Activated CD4-positive, alpha-beta T cell treated with anti-CD3 and anti-CD28 coated beads, Interleukin-2, amount 50 U/mL, for 48 hours (primary cell): ENCODE measurements around the gene SYNGR3.
A peak's percentile ranks its signal among the peaks of the same experiment; 100 is the strongest.
"Not testable (repeated sequence)": the region's sequence is repeated elsewhere in the genome, so short reads cannot be mapped to it uniquely, and the experiment has no call there.

Experiments used
- DNase-seq, 2 experiments: peaks; one replicate each; pipeline ENCODE4 v3.0.0-alpha.2; 2020

Gene SYNGR3

DNA sequence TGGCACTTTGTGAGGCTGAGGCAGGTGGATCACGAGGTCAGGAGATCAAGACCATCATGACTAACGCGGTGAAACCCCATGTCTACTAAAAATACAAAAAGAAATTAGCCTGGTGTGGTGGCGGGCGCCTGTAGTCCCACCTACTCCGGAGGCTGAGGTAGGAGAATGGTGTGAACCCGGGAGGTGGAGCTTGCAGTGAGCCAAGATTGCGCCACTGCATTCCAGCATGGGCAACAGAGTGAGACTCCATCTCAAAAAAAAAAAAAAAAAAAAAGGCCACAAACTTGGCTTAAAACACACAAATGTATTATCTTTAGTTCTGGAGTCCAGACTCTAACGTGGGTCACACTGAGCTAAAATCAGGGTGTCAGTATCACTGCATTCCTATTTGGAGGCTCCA, 22.0 kb downstream of the SYNGR3 start:
- not testable (repeated sequence) for DNase-seq

DNA sequence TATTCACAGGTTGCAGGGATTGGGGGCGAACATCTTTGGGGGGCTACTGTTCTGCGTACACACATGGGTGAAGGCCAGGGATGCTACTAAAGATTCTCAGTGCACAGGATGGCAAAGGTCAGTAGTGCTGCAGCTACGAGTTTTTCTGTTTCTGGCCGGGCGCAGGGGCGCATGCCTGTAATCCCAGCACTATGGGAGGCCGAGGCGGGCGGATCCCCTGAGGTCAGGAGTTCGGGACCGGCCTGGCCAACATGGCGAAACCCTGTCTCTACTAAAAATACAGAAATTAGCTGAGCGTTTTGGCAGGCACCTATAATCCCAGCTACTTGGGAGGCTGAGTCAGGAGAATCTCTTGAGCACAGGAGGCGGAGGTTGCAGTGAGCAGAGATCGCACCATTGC, 23.8 kb downstream of the SYNGR3 start:
- DNase-seq, result no peak

DNA sequence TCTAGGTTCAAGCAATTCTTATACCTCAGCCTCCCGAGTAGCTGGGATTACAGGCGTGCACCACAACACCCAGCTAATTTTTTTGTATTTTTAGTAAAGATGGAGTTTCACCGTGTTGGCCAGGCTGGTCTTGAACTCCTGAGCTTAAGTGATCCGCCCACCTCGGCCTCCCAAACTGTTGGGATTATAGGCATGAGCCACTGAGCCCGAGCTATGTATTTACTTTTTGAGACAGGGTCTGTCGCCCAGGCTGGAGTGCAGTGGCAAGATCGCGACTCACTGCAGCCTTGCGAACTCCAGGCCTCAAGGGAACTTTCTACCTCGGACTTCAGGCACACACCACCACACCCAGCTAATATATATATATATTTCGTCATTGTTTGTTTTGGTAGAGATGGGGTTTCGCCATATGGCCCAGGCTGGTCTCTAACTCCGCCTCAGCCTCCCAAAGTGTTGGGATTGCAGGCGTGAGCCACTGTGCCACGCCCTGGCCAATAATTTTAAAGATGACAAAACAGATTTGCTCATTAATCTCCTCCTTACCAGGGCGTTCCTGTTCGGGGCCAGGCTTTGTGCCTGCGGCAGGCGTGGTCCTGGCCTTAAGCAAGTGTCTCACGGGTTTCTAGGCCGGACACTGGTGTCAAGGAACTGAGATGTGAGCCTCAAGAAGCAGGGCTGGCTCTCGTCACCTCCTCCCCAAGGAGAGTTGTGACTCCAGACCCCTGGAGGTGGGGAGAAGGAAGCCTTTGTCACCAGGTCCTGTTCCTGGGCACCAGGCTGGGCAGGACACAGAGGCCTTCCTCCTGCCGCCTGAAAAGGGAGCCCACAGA, 25.6 kb downstream of the SYNGR3 start:
- DNase-seq, result no peak

DNA sequence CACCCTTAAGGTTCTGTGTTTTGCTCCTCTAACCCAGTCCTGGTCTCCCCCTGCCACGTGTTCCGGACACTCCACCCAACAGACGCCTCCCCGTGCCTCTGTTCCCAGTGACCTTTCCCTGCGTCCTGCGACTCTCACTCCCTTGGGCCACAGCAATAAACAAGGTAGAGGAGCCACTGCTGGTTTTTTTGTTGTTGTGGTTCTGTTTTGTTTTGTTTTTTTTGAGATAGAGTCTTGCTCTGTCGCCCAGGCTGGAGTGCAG, 26.1 kb downstream of the SYNGR3 start:
- DNase-seq, result no peak

DNA sequence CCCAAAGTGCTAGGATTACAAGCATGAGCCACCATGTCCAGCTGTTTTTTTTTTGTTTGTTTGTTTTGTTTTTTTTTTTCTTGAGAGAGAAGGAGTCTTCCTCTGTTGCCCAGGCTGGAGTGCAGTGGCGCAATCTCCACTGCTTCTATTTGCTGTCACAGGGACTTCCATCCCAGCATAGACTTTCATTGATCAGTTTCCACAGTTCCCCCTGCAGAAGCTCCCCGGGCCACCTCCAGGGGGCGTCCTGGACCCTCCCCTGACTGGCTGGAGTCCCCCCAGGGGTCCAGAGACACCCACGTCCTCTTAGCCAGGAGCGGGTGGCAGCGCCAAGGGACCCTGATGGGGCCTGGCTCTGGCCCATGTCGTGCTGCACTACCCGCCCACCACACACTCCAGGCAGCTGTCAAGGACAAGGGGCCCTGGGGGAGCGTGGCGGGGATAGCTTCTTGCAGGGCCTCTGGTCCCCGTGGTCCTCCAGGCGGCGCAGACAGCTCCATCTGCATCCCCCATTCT, 26.7 kb downstream of the SYNGR3 start:
- DNase-seq, result peak in 1 of 2 experiments; percentile 26

DNA sequence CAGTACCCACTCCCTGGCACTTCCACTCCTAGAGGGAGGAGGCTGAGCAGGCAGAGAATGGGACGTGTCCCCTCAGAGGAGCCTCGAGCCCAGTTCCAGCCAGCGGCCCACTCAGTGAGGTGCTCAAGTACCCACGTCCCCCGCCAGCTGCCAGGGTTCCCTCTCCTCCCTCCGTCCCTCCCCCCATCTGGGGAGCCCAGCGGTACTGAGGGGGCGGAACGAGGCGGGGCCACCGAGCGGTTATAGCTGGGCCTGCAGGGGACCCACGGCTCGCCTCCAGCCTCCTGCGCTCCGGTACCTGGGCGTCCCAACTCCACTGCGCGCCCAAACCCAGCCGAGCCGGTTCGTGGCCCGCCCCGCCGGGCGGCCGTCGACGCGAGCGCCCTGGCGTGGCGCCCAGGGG, 29.7 kb downstream of the SYNGR3 start, which contains the start of gene NPW:
Gene NPW, plus strand, starts transcription at position 268 of the 403 bp plus-strand sequence.
- DNase-seq, result peak; percentile 38 to 50

DNA sequence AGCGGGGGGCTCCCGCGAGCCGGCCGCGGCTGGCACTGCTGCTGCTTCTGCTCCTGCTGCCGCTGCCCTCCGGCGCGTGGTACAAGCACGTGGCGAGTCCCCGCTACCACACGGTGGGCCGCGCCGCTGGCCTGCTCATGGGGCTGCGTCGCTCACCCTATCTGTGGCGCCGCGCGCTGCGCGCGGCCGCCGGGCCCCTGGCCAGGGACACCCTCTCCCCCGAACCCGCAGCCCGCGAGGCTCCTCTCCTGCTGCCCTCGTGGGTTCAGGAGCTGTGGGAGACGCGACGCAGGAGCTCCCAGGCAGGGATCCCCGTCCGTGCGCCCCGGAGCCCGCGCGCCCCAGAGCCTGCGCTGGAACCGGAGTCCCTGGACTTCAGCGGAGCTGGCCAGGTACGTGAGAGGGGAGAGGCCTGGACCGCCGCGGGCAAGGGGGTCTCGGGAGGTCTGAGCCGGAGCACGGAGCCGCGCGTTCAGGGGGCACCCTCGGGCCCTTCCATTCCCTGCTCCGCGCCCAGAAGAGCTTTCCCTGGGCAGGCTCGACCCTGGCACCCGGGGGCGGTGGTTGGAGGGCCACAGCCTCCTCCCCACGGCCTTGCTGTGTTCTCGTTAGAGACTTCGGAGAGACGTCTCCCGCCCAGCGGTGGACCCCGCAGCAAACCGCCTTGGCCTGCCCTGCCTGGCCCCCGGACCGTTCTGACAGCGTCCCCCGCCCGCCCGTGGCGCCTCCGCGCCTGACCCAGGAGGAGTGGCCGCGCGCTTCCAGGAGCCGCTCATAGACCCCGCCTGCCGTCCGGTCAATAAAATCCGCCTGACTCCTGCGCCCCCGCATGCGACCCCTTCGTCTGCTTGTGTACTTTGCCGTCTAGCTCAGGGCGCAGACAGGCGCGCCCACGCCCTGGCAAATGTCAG, 30.4 kb downstream of the SYNGR3 start:
- no peak for DNase-seq

DNA sequence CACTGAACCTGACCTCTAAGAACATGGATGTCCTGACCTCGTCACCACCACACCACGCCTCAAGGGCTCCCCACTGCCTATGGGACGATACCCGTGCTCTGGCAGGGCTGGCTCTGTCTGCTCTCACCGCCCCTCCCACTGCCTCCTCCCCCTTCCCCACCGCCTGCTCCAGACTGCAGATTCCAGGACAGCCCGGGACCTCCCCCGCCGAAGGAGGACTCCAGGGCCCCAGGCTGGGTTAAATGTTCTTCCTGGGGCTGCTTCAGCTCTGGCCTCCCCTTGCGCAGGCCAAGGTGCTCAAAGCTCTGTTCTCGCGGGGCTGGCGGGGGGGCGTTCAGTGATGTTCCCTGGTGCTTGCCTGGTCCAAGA, 32.9 kb downstream of the SYNGR3 start:
- peak; percentile 36 to 46 for DNase-seq

DNA sequence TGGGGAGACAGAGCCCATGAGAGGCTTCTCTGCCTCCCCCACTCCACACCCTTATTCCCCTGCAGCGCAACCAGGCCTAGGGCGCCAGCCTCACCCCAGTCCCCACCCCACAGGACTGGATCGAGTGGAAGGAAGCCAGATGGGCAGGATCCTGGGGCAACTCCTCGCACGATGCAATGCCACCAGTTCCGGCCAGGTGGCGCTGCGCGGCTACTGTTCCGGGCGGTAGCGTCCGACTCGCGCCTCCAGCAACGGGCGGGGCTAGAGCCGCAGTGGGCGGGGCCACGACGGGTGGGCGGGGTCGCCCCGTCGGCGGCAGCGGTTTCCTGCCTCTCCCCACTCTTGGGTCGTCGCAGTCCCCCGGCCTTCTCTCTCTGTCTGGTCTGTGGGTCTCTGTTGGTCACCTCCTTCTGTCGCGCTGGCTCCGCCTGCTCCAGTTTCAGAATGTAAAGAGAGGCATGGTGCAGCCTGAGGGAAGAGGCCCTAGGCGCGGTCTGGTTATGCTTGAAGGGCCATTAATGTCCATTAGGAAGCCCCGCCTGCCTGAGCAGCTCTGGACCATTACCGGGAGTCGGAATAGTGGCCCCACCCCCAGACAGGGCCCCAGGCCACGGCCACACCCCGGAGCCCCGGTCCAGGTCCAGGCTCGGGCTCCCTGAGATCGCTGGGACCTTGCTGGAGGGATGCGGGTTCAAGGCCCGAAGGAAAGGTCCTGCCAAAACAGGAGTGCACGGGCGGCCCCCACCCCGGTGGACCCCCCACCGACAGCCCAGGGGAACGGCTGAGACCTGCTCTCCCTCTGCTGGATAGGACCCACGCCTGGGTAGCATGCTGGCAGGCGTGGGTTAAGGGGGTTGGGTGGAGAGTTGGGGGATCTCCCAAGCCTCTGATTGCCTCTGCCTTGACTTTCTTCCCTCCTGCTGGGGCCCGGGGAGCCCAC, 33.6 kb downstream of the SYNGR3 start:
- peak; percentile 97 for DNase-seq

DNA sequence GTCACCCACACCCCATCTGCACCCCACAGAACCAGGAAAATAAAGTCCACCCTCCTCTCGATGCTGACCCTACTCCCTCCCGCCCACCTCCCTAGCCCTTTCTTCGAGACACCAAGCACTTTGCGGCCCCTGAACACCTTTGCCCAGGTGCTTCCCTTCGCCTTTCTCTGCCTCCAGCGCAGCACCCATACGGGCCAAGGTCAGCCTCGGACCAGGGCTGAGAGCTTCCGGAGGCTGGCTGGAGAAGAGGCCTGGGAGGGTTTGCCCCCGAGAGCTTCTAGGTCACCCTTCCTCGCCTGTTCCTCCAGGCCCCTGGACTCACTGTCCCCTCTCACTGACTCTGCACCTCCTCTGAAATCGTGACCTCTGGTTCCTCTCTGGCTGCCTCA, 34.3 kb downstream of the SYNGR3 start:
- no peak for DNase-seq

DNA sequence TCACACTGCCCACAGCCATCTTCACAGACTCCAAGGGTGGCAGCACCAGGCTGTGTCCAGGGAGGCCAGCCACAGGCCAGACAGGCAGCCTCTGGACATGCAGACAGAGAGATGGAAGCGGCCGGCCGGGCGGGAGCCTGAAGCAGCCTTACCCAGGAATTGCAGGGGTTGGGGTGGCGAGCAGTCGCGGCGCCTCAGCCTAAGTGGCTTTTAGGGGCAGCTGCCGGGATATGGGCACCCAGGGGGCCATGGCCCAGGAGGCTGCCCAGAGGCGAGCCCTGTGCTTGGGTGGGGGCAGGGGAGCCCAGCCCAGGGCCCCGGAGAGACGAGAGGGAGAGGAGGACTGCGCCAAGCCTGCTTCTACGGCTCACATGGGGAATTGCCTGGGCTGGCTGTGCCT, 35.5 kb downstream of the SYNGR3 start:
- DNase-seq, result no peak

DNA sequence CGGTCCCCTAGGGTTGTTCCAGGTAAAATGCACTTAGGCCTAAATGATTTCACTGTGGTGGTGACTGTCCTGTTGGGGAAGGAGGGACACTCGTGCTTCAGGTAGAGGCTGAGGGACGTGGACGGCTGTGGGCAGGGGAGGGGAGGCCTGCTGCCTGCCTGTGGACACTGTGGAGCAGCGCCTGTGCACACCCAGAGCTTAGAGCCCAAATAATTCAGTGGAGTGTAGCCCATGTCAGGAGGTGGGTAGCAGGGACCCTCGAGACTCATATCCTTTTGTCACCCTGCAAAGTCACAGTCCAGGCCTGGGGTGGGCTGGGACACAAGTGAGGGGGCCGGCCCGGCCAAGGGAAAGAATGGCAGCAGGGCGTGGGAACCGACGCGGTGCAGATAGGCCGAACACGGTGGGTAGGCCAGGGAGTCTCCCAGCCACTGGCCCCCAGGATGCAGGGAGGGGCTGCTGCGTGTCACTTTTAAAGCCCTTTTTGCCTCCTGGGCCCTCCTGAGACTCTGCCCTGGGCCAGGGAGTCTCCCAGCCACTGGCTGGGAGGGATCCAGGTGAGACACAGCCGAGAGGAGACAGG, 36.2 kb downstream of the SYNGR3 start:
- no peak for DNase-seq

DNA sequence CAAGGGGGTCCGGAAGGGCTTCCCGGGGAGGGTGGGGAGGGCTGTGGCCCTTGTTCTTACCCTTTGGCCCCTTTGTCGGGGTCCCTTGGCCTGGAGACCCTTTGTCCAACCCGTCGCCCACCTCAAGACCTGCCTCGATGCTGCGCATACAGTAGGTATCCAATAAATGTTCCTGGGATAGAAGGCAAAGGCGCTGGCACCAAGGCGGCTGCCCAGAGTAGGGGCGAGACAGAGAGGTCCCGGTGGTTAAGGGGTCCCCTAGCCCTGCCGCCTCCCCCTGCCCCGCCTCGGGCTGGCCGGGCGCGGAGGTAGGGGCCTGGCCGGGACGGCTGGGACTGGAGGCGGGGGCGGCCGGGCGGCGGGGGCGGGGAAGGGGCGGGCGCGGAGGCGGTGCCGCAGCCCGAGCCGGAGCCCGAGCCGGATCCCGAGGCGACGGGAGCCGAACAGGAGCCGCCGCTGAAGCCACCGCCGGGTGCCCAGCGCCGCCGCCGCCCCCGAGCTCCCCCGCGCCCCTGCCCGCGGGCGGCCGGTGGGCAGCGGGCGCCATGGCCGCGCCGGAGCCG, 36.8 kb downstream of the SYNGR3 start, which contains the start of gene NHERF2:
Gene NHERF2, plus strand, starts transcription at position 442 of the 563 bp plus-strand sequence. Its CDS starts 104 bp downstream, at position 546.
- no peak for DNase-seq

DNA sequence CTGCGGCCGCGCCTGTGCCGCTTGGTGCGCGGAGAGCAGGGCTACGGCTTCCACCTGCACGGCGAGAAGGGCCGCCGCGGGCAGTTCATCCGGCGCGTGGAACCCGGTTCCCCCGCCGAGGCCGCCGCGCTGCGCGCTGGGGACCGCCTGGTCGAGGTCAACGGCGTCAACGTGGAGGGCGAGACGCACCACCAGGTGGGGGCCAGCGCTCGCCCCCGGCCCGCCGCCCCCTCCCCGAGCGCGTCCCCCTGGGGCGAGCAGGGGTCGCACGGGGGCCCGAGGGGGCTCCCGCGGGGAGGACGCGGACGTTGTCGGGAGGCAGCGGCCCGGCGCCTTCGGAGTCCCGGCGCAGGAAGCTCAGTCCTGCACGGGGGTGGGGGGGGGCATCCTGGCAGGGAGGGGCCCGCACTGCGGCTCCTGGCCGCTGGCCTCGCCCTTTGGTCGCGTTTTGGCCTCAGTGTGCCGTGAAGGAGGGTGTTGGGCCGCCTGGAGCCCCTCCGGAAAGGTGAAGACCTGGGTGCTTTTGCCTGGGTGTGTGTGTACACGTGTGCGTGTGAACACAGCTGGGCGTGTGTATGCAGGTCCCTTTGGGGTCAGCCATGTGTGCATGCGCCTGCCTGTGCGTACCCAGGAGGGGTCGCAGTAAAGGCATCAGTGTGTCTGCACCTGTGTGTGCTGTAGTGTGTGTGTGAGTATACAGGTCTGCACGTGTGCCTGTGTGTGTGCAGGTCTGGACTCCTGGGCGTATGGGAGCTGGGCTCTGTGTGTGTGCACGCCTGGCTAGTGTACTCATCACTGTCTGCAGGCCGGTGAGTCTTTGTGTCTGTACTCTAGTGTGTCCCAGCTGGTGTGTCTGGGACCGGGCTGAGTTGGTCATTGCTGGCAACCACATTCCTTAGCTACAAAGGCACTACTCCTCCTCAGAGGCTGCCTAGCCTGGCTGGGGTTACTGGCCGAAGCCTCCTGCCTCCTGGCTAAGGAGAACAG, 37.5 kb downstream of the SYNGR3 start:
- DNase-seq, result peak in 1 of 2 experiments; percentile 21

DNA sequence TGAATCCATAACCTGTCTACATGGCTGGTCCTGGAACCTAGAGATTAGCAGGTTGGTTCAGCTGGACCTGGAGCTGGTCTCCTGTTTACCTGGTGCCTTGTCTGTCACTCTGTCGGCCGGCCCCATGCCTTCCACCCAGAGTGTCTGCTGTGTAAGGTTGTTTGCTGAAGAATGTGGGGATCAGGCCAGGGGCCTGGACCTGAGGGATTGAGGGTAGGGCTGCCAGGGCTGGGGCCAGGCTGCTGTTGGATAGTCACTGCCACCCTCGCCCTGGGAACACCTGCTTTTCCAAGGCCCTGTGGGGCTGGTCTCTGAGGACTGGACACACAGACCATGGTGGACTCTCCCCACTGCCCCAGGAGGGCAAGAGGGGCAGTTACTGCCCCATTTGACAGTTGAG, 38.4 kb downstream of the SYNGR3 start:
- DNase-seq, result no peak

DNA sequence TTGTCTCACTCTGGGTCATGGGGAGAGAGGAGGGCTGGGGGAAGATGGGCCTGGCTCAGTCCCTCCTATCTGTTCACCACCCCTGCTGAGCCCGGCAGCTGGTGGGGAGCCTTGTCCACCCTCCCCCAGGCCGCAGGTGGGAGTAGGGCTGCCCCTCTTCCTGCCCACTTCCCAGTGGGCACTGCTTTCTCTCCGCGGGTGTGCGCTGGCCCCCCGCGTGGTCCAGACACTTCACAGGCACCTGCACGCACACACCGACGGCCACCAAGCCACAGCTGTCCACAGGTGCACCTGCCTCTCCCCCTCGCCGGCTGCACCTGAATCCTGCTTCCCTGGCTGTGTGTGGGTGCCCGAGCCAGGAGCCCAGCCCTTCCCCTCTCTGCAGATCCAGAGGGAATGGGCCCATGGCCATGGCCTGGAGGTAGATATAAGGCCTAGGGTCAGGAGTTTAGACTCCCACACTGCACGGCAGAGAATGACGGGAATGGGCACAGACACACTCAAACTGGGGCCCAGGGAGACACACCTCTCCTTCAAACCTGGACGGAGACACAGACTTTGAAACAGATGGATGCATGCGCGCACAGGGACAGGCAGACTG, 39.0 kb downstream of the SYNGR3 start:
- DNase-seq, result no peak

DNA sequence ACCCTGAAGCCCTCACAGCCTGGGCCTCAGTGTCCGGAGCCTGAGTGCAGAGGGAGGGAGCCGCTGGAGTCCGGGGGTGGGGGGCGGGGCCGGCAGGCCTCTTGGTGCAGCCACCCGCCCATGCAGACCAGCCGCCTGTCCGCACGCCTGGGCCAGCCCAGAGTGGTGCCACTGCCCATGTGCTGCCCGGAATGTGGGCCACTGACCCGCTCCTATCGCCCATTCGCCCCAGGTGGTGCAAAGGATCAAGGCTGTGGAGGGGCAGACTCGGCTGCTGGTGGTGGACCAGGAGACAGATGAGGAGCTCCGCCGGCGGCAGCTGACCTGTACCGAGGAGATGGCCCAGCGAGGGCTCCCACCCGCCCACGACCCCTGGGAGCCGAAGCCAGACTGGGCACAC, 39.6 kb downstream of the SYNGR3 start:
- DNase-seq, result no peak

DNA sequence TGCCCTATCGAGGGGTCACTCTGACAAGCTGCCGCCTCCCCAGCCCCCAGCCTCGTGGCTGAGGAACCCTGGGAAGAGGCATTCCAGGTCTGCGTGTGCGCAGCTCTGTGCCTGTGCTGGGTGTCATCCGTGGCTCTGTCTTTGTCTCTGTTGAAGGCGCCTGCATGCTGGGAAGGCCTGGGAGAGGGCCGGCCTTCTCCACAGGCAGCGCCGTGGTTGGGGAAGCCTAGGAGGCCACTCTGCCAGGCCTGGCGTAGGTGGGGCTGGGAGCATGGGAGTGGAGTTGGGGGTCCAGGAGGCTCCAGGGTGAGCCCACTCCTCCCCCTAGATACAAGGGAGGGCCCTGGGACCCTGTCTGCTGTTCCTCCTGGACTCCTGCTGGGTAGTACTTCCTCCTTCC, 40.3 kb downstream of the SYNGR3 start:
- no peak for DNase-seq

DNA sequence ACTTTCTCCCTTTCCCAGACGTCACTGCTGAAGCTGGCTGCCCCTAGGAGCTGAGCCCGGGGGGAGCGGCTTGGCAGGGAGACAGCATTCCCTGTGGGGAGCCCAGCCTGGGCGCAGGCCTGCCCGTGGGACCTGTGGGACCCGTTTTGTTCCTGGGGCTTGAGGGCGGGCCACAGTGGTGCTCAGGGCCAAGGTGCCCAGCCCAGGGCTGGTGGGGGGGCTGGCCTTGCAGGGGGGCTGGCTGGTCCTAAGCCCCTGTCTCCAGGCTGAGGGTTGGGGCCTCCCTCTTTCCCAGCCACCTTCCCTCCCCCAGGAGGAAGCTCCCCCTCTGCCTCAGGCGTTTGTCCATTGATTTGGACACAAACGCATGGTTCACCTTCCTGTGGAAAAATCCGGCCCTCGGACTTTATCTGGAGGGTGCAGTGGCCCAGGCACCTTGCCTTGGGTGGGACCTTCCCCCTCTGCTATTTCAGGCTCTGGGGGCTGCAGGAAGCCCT, 41.4 kb downstream of the SYNGR3 start:
- no peak for DNase-seq
